K562 (cell line): Measurements from ENCODE around the gene RAB3C. TPM values are rescaled to one million over a fixed set of nuclear protein-coding genes. Genes with fewer than 3 reads are reported as not detected.

Experiments used
- ATAC-seq: fragments of 200-7000 bp; cut with Tn5 transposase; 3 replicates; pipeline ENCODE4 v1.9.1; 2020; ENCODE audit warnings: moderate library complexity
- BruUV-seq: library from RNA; stranded (reverse); fragments of 400-500 nt; replicated peaks from 2 replicates; lab custom pipeline; 2021; lab: Mats Ljungman, UMichigan
- CTCF ChIA-PET: fragments of 300-600 bp; formaldehyde crosslinking; extraction: SDS; loops from one replicate; lab custom pipeline; 2021; ENCODE audit warnings: low intra/inter-chr PET ratio; lab: Yijun Ruan, JAX
- POLR2A ChIA-PET: fragments of 300-600, 350-650 bp; sonication (Branson Sonifier 250); formaldehyde crosslinking; extraction: SDS; loops from one replicate; lab custom pipeline; 2021; ENCODE audit warnings: antibody characterized with exemption, inconsistent platforms; lab: Yijun Ruan, JAX
- DNase-seq, 4 experiments: peaks; one replicate each; pipeline versions ENCODE4 v3.0.0 to v3.0.0-alpha.2; 2011 to 2018; ENCODE audit warnings: low spot score in 3 of 4, mixed read lengths in 3 of 4; ENCODE audit errors: extremely low read depth in 1 of 4
- FAIRE-seq: peaks from 2 replicates; lab custom pipeline; 2011; peaks lifted over from hg19 to GRCh38; lab: Jason Lieb, UNC
- H2AFZ ChIP-seq: 2 replicates; pipeline ENCODE4 v1.6.0; 2011; ENCODE audit warnings: low read depth, low read length, control low read depth, inconsistent platforms
- H3K27ac ChIP-seq: fragments of 200-600 bp; 3 replicates; pipeline ENCODE4 v1.8.0; 2011; ENCODE audit warnings: low read depth, mild to moderate bottlenecking, control low read depth, inconsistent platforms, low read length, moderate library complexity, mixed read lengths; ENCODE audit errors: extremely low read depth
- H3K27me3 ChIP-seq, 2 experiments: fragments of 300-600 bp in 1 of 2; 2 replicates in 1 of 2; 3 replicates in 1 of 2; pipeline versions ENCODE4 v1.6.0 to v1.8.0; 2011; ENCODE audit warnings: inconsistent platforms in 2 of 2, low read length in 2 of 2, mild to moderate bottlenecking in 1 of 2, mixed read lengths in 1 of 2, moderate library complexity in 1 of 2; ENCODE audit not compliant: control insufficient read depth in 2 of 2, insufficient read depth in 2 of 2
- H3K36me3 ChIP-seq: fragments of 300-600 bp; 3 replicates; pipeline ENCODE4 v1.8.0; 2011; ENCODE audit warnings: mild to moderate bottlenecking, low read length, inconsistent platforms; ENCODE audit not compliant: control insufficient read depth, insufficient read depth
- H3K4me1 ChIP-seq, 2 experiments: fragments of 200-600 bp in 1 of 2; replicated peaks in 1 of 2; 2 replicates in 1 of 2; 3 replicates in 1 of 2; pipeline versions ENCODE4 v1.5.1 to v1.8.0; 2011; ENCODE audit warnings: inconsistent platforms in 2 of 2, low read length in 2 of 2, mild to moderate bottlenecking in 1 of 2, mixed read lengths in 1 of 2, moderate library complexity in 1 of 2; ENCODE audit not compliant: control insufficient read depth in 2 of 2, insufficient read depth in 2 of 2
- H3K4me2 ChIP-seq: 2 replicates; pipeline ENCODE4 v1.6.1; 2011; ENCODE audit warnings: low read length, control low read depth, inconsistent platforms, mixed read lengths; ENCODE audit not compliant: insufficient read depth
- H3K4me3 ChIP-seq: fragments of 200-600 bp; sonication (generic), shearing (Covaris generic); 2 replicates; pipeline ENCODE4 v1.5.1; 2016; ENCODE audit warnings: control low read depth, inconsistent platforms
- H3K79me2 ChIP-seq: fragments of 200-600 bp; 3 replicates; pipeline ENCODE4 v1.8.0; 2011; ENCODE audit warnings: low read length, inconsistent platforms; ENCODE audit not compliant: control insufficient read depth, insufficient read depth
- H3K9ac ChIP-seq, 2 experiments: 2 replicates each; pipeline versions ENCODE4 v1.6.0 to v1.6.1; 2011; ENCODE audit warnings: low read depth in 2 of 2, low read length in 2 of 2, control low read depth in 1 of 2, inconsistent platforms in 1 of 2, mild to moderate bottlenecking in 1 of 2, mixed read lengths in 1 of 2; ENCODE audit not compliant: insufficient read depth in 1 of 2
- H3K9me1 ChIP-seq: one replicate; pipeline ENCODE4 v1.6.0; 2011; ENCODE audit warnings: inconsistent platforms, mild to moderate bottlenecking, low read length, moderate library complexity; ENCODE audit not compliant: control insufficient read depth, insufficient read depth
- H3K9me3 ChIP-seq: replicated peaks from 2 replicates; pipeline ENCODE4 v1.5.1; 2011; ENCODE audit warnings: low read depth, low read length, inconsistent platforms; ENCODE audit not compliant: control insufficient read depth, insufficient read depth
- H4K20me1 ChIP-seq: replicated peaks from 2 replicates; pipeline ENCODE4 v1.6.1; 2011; ENCODE audit warnings: low read length, inconsistent platforms, mixed read lengths; ENCODE audit not compliant: control insufficient read depth, insufficient read depth
- ATF7 ChIP-seq: fragments of 450-650 bp; IDR thresholded peaks from 2 replicates; pipeline ENCODE4 v1.7.1; 2014; ENCODE audit warnings: mild to moderate bottlenecking, moderate library complexity
- BRD9 ChIP-seq: fragments of 450-650 bp; IDR thresholded peaks from 2 replicates; pipeline ENCODE4 v1.6.1; 2018; ENCODE audit warnings: low read depth; ENCODE audit not compliant: partially characterized antibody
- CREBBP ChIP-seq: IDR thresholded peaks from one replicate; pipeline ENCODE4 v1.6.1; 2012; ENCODE audit warnings: low read depth, mild to moderate bottlenecking, control low read depth, inconsistent platforms, low read length
- CREM ChIP-seq: IDR thresholded peaks from 2 replicates; pipeline ENCODE4 v1.6.1; 2014; ENCODE audit warnings: antibody characterized with exemption, low read depth
- DDX20 ChIP-seq: fragments of 450-650 bp; IDR thresholded peaks from 2 replicates; pipeline ENCODE4 v1.6.1; 2016; ENCODE audit warnings: missing genetic modification characterization, low read depth, mild to moderate bottlenecking, missing compliant biosample characterization, moderate library complexity
- EGR1 ChIP-seq: fragments of 450-650 bp; conservative IDR thresholded peaks from 2 replicates; pipeline ENCODE4 v1.6.1; 2017; ENCODE audit warnings: mild to moderate bottlenecking
- FOXM1 ChIP-seq, 2 experiments: fragments of 450-650 bp in 1 of 2; sonication (generic) in 1 of 2; formaldehyde crosslinking in 1 of 2; IDR thresholded peaks; 2 replicates each; pipeline versions ENCODE4 v1.6.1 to v1.9.0; 2017 to 2022; ENCODE audit warnings: low read depth in 2 of 2, mild to moderate bottlenecking in 2 of 2, missing genetic modification reagents in 1 of 2, moderate library complexity in 1 of 2
- GABPB2 ChIP-seq: fragments of 250-450 bp; sonication (Bioruptor Pico); conservative IDR thresholded peaks from 2 replicates; pipeline ENCODE4 v1.5.1; 2021; ENCODE audit warnings: mild to moderate bottlenecking
- MEIS2 ChIP-seq: fragments of 450-650 bp; IDR thresholded peaks from 2 replicates; pipeline ENCODE4 v1.6.1; 2014; ENCODE audit warnings: mild to moderate bottlenecking; ENCODE audit not compliant: partially characterized antibody
- PCBP1 ChIP-seq: fragments of 200-400 bp; formaldehyde crosslinking; IDR thresholded peaks from 2 replicates; pipeline ENCODE4 v1.6.1; 2018; ENCODE audit warnings: mild to moderate bottlenecking, low read depth, low read length; ENCODE audit not compliant: poor library complexity, severe bottlenecking
- POLR2AphosphoS5 ChIP-seq: IDR thresholded peaks from 2 replicates; pipeline ENCODE4 v1.6.1; 2011; ENCODE audit warnings: mild to moderate bottlenecking, low read depth, low read length, moderate library complexity; ENCODE audit not compliant: control insufficient read depth, insufficient read depth
- TCF7 ChIP-seq: sonication (generic); IDR thresholded peaks from 2 replicates; pipeline ENCODE4 v1.6.1; 2016; ENCODE audit warnings: antibody characterized with exemption, borderline replicate concordance
- XRCC5 ChIP-seq: fragments of 200-400 bp; formaldehyde crosslinking; IDR thresholded peaks from 2 replicates; pipeline ENCODE4 v1.6.1; 2017; ENCODE audit warnings: low read depth, mild to moderate bottlenecking, low read length
- ZFPM2 ChIP-seq: fragments of 250-450 bp; sonication (Bioruptor Pico); IDR thresholded peaks from 2 replicates; pipeline ENCODE4 v1.5.1; 2022; ENCODE audit warnings: mild to moderate bottlenecking
- ZNF217 ChIP-seq: sonication (generic); formaldehyde crosslinking; IDR thresholded peaks from 2 replicates; pipeline ENCODE4 v1.8.0; 2022; ENCODE audit warnings: mild to moderate bottlenecking, missing genetic modification reagents
- ZNF311 ChIP-seq: fragments of 250-450 bp; sonication (Bioruptor Pico); IDR thresholded peaks from 2 replicates; pipeline ENCODE4 v1.4.0; 2020; ENCODE audit warnings: mild to moderate bottlenecking, moderate library complexity
- in situ Hi-C: fragments of 300-500 bp; cut with MboI; formaldehyde crosslinking; loops from 4 replicates; pipeline ENCODE4 v1.15.0; 2018; ENCODE audit warnings: inconsistent platforms, mixed read lengths
- intact Hi-C: fragments of 100-400 bp; cut with micrococcal nuclease; formaldehyde crosslinking; loops from 2 replicates; pipeline ENCODE4 v1.14.2; 2022
- polyA plus RNA-seq, 8 experiments: library from polyadenylated mRNA; depleted of rRNA in 4 of 8; stranded (reverse) in 5 of 8; unstranded in 3 of 8; fragments of >200 nt; fragmentation: Nextera tagmentation in 2 of 8; fragmentation: Illumina TruSeq in 1 of 8; extraction: Ambion mirVana in 2 of 8; extraction: Trizol in 1 of 8; gene quantifications; 2 replicates each; pipeline versions ENCODE4 v1.2.1 to v1.2.3, GENCODE V29; 2011 to 2014; ENCODE audit warnings: inconsistent platforms in 1 of 8, missing spikeins in 1 of 8
- total RNA-seq, 7 experiments: library from RNA; depleted of rRNA in 6 of 7; stranded (reverse); fragments of >200 nt in 6 of 7; fragmentation: Illumina TruSeq in 2 of 7; extraction: Trizol in 2 of 7; gene quantifications; 2 replicates each; pipeline versions ENCODE4 v1.2.1 to v1.2.3, GENCODE V29; 2011 to 2021; ENCODE audit warnings: low replicate concordance in 1 of 7
- TF ChIP-seq, protein P1 (sequence below): fragments of 450-650 bp; IDR thresholded peaks from 2 replicates; pipeline ENCODE4 v1.6.1; 2016; ENCODE audit warnings: mild to moderate bottlenecking

Gene RAB3C
- total and polyA plus RNA-seq, 9 of the 15 experiments (the other 6 are each of a cell fraction or from before 2014, with no cell fraction given) = not detected

DNA sequence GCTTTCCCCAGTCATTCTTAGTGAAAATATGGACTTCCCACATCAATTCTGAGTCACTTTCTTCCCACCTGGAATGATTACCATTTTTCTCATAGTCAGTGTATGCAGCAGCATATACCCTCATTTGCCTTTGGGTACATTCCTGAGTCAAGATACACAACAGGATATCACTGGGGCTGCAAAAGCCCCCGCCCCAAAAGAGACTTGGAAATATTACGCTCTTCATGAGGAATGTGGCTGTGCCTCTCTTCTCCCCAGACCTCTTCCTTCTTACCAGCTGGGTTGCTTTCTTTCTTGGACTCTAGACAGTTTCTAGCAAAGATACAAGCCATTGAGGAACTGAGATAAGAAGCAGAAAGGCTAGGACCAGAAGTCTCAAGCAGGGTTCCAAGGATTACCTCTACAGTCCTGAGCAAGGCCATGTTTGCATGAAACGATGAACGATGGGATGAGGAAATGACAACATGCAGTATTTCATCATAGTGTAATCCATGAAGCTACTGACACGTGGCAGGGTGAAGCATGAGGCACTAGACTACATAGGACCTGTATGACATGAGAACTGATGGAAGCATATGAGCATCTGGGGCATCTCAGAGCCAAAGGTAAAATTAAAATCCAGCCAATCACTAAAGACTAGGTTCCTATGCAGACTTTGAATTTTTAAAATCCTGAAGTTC, 218.1 kb downstream of the RAB3C start (continued):
- TF ChIP-seq XRCC5 (no peak), ZFPM2 (no peak), BRD9 (no peak)

DNA sequence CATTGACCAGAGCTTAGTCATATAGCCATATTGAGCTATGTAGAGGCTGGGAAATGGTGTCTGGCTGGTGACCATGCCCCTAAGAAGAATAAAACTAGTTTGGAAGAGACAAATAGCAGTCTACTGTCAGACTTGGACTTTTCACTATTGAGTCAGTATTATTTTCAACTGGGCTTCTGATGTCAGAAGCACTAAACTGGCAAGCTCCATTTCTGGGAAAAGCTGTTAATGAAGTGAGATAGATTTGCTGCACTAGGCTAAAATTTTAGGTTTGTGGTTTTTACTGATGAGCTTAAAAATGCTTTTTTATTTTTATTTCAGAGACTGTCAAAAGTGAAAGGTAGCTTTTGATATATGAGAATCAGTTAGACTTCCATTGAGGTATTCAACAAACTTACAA, 220.2 kb downstream of the RAB3C start:
- DNase-seq (no peak), ATAC-seq (no peak), FAIRE-seq (no peak)
- no peaks in the 10 kb centered on the region for H3K9me1 ChIP-seq
- in situ Hi-C loops (no loop called here), intact Hi-C loops (no loop called here)
- H3K9ac ChIP-seq = no peak overlapping the region
- ChIA-PET CTCF (no interaction called here), POLR2A (interaction anchor here (1.2 kb wide), 1 partner anchor 232 kb away, joined by 4 read pairs; no protein-coding TSS in a partner anchor)
- no peak overlapping the region for H2AFZ ChIP-seq
- H3K4me3 ChIP-seq = no peak overlapping the region
- BruUV-seq = no TSS peak
- H3K4me2 ChIP-seq = no peak overlapping the region
- no peaks in the 10 kb centered on the region for H3K36me3 ChIP-seq
- no peaks in the 10 kb centered on the region for H3K79me2 ChIP-seq
- no peaks in the 10 kb centered on the region for H3K27me3 ChIP-seq
- no peaks in the 10 kb centered on the region for H3K9me3 ChIP-seq
- H4K20me1 ChIP-seq = no peaks in the 10 kb centered on the region
- H3K4me1 ChIP-seq = no peaks in the 10 kb centered on the region
- no peak overlapping the region for H3K27ac ChIP-seq
- TF ChIP-seq POLR2AphosphoS5 (no peak), FOXM1 (IDR thresholded peaks at IDR 0.05; ENCODE audit: low read depth) (no peak), FOXM1 (CRISPR knock-in tag; IDR thresholded peaks at IDR 0.05; ENCODE audit: low read depth) (no peak), ATF7 (no peak), PCBP1 (no peak), EGR1 (no peak), GABPB2 (no peak), ZNF217 (CRISPR knock-in tag) (no peak), CREM (no peak), ZNF311 (no peak), TCF7 (no peak), DDX20 (tag) (no peak), CREBBP (no peak), MEIS2 (no peak)
- TF ChIP-seq, protein P1, sequence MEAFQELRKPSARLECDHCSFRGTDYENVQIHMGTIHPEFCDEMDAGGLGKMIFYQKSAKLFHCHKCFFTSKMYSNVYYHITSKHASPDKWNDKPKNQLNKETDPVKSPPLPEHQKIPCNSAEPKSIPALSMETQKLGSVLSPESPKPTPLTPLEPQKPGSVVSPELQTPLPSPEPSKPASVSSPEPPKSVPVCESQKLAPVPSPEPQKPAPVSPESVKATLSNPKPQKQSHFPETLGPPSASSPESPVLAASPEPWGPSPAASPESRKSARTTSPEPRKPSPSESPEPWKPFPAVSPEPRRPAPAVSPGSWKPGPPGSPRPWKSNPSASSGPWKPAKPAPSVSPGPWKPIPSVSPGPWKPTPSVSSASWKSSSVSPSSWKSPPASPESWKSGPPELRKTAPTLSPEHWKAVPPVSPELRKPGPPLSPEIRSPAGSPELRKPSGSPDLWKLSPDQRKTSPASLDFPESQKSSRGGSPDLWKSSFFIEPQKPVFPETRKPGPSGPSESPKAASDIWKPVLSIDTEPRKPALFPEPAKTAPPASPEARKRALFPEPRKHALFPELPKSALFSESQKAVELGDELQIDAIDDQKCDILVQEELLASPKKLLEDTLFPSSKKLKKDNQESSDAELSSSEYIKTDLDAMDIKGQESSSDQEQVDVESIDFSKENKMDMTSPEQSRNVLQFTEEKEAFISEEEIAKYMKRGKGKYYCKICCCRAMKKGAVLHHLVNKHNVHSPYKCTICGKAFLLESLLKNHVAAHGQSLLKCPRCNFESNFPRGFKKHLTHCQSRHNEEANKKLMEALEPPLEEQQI = no peak
